Suprapubic skin (tissue), 3 donors: ENCODE measurements around the gene SYNJ2.

Source experiments
- POLR2A ChIP-seq, 2 donors: fragments of 450-650 bp; IDR thresholded peaks; one replicate each; pipeline ENCODE4 v1.6.1; 2017; ENCODE audit warnings: antibody characterized with exemption in 2 of 2, mild to moderate bottlenecking in 2 of 2, moderate library complexity in 2 of 2
- TF ChIP-seq, protein P1 (sequence below), 2 donors: fragments of 200-600 bp in 1 of 2; fragments of 450-650 bp in 1 of 2; sonication (generic) in 1 of 2; IDR thresholded peaks; one replicate each; pipeline ENCODE4 v1.5.1; 2016 to 2019; ENCODE audit warnings: antibody characterized with exemption in 2 of 2, mild to moderate bottlenecking in 1 of 2, moderate library complexity in 1 of 2

DNA sequence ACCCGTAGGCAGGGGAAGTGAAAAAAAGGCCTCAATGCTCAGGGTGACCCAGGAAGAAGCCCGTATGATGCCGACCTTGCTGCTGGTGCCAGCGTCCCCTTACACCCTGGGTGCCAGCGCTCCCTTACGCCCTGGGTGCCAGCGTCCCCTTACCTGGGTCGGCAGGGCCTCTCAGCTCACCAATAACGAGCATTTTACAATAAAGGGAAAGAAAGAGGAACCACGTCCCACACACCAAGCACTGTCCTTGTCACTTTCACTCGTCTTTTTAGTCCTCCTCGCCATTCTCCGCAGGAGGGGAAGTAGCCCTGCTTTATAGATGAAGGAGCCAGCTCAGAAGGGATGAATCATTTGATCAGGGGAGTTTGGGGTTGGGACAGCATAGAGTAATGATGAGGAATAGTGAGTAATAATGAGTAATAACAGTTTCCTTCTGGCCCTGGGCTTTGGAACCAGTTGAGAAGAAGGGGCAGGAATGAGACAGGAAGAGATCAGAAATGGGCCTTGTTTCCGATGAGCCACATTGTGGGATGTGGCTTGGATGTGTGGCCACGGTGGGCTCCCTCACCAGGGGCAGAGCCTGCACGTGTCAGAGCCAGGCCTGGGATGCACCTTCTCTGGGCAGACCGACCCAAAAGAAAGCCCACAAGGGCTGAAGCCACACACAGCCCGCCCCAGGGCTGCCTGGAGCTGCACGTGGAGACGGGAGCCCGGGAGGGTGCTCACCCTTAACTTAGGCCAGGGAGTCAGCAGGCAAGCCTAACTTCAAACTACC is 75.7 kb downstream of the SYNJ2 start:
- no peak for TF ChIP-seq POLR2A (IDR thresholded peaks at IDR 0.05)
- TF ChIP-seq, protein P1, sequence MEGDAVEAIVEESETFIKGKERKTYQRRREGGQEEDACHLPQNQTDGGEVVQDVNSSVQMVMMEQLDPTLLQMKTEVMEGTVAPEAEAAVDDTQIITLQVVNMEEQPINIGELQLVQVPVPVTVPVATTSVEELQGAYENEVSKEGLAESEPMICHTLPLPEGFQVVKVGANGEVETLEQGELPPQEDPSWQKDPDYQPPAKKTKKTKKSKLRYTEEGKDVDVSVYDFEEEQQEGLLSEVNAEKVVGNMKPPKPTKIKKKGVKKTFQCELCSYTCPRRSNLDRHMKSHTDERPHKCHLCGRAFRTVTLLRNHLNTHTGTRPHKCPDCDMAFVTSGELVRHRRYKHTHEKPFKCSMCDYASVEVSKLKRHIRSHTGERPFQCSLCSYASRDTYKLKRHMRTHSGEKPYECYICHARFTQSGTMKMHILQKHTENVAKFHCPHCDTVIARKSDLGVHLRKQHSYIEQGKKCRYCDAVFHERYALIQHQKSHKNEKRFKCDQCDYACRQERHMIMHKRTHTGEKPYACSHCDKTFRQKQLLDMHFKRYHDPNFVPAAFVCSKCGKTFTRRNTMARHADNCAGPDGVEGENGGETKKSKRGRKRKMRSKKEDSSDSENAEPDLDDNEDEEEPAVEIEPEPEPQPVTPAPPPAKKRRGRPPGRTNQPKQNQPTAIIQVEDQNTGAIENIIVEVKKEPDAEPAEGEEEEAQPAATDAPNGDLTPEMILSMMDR (IDR thresholded peaks at IDR 0.05), result no peak
